HepG2 (cell line): ENCODE results near the gene IGFBP6. TPM values are rescaled to one million over a fixed set of nuclear protein-coding genes. Genes with fewer than 3 reads are reported as not detected.

ENCODE experiments used
- AGO1 ChIP-seq: fragments of 200-400 bp; formaldehyde crosslinking; IDR thresholded peaks from 2 replicates; pipeline ENCODE4 v1.6.1; 2017; ENCODE audit warnings: mild to moderate bottlenecking, low read depth, low read length, moderate library complexity; ENCODE audit not compliant: poor library complexity, severe bottlenecking
- FOXM1 ChIP-seq: sonication (generic); formaldehyde crosslinking; IDR thresholded peaks from 2 replicates; pipeline ENCODE4 v1.5.0; 2020; ENCODE audit warnings: missing genetic modification reagents
- IRX3 ChIP-seq: sonication (generic); formaldehyde crosslinking; IDR thresholded peaks from 2 replicates; pipeline ENCODE4 v1.8.1; 2023; ENCODE audit warnings: mild to moderate bottlenecking, low read depth, missing genetic modification reagents, borderline replicate concordance
- KDM3A ChIP-seq: IDR thresholded peaks from 2 replicates; pipeline ENCODE4 v1.6.1; 2018; ENCODE audit warnings: low read depth, missing compliant biosample characterization
- MTF1 ChIP-seq: sonication (generic); formaldehyde crosslinking; IDR thresholded peaks from 2 replicates; pipeline ENCODE4 v1.5.0; 2020; ENCODE audit warnings: missing genetic modification reagents
- MYNN ChIP-seq: sonication (generic); formaldehyde crosslinking; IDR thresholded peaks from 2 replicates; pipeline ENCODE4 v1.4.0; 2020; ENCODE audit warnings: mild to moderate bottlenecking, low read depth, missing genetic modification reagents
- NPAS2 ChIP-seq: sonication (generic); formaldehyde crosslinking; IDR thresholded peaks from 2 replicates; pipeline ENCODE4 v1.8.0; 2022; ENCODE audit warnings: mild to moderate bottlenecking, missing genetic modification reagents, borderline replicate concordance
- PHF21A ChIP-seq: sonication (generic); formaldehyde crosslinking; IDR thresholded peaks from 2 replicates; pipeline ENCODE4 v1.5.0; 2020; ENCODE audit warnings: mild to moderate bottlenecking, missing genetic modification reagents
- RBAK ChIP-seq: sonication (generic); formaldehyde crosslinking; IDR thresholded peaks from 2 replicates; pipeline ENCODE4 v1.5.1; 2020; ENCODE audit warnings: mild to moderate bottlenecking, missing genetic modification reagents
- RFXAP ChIP-seq: sonication (generic); formaldehyde crosslinking; IDR thresholded peaks from 2 replicates; pipeline ENCODE4 v1.4.0; 2020; ENCODE audit warnings: missing genetic modification reagents, borderline replicate concordance
- TCF7 ChIP-seq: sonication (generic); IDR thresholded peaks from 2 replicates; pipeline ENCODE4 v1.6.1; 2016; ENCODE audit warnings: antibody characterized with exemption, low read depth
- ZNF232 ChIP-seq: sonication (generic); formaldehyde crosslinking; IDR thresholded peaks from 2 replicates; pipeline ENCODE4 v1.4.0; 2020; ENCODE audit warnings: missing genetic modification reagents, borderline replicate concordance
- ZNF235 ChIP-seq: sonication (generic); formaldehyde crosslinking; IDR thresholded peaks from 2 replicates; pipeline ENCODE4 v1.8.1; 2023; ENCODE audit warnings: mild to moderate bottlenecking, missing genetic modification reagents, borderline replicate concordance
- ZNF318 ChIP-seq: sonication (generic); formaldehyde crosslinking; IDR thresholded peaks from 2 replicates; pipeline ENCODE4 v1.4.0; 2020; ENCODE audit warnings: mild to moderate bottlenecking, missing genetic modification reagents
- ZNF468 ChIP-seq: sonication (generic); formaldehyde crosslinking; IDR thresholded peaks from 2 replicates; pipeline ENCODE4 v1.8.0; 2022; ENCODE audit warnings: mild to moderate bottlenecking, moderate library complexity, missing genetic modification reagents
- ZNF510 ChIP-seq: sonication (generic); formaldehyde crosslinking; IDR thresholded peaks from 2 replicates; pipeline ENCODE4 v1.4.0; 2020; ENCODE audit warnings: low read depth, mild to moderate bottlenecking, missing genetic modification reagents
- ZNF720 ChIP-seq: sonication (generic); formaldehyde crosslinking; IDR thresholded peaks from 2 replicates; pipeline ENCODE4 v1.4.0; 2020; ENCODE audit warnings: missing genetic modification reagents
- polyA plus RNA-seq, 8 experiments: library from polyadenylated mRNA; depleted of rRNA in 3 of 8; stranded (reverse) in 7 of 8; unstranded in 1 of 8; fragments of >200 nt; fragmentation: Illumina TruSeq in 4 of 8; extraction: Trizol in 4 of 8; gene quantifications; 2 replicates each; pipeline versions ENCODE4 v1.2.1 to v1.2.3, GENCODE V29; 2011 to 2016; ENCODE audit warnings: low read depth in 4 of 8, missing spikeins in 1 of 8, mixed read lengths in 1 of 8; ENCODE audit not compliant: insufficient read depth in 1 of 8
- total RNA-seq, 5 experiments: library from RNA; depleted of rRNA; stranded (reverse); fragments of >200 nt; fragmentation: Illumina TruSeq; extraction: Trizol; gene quantifications; 2 replicates each; pipeline ENCODE4 v1.2.3, GENCODE V29; 2016; ENCODE audit warnings: low read depth in 1 of 5
- TF ChIP-seq, protein P1 (sequence below): sonication (generic); formaldehyde crosslinking; IDR thresholded peaks from 2 replicates; pipeline ENCODE4 v1.5.0; 2020; ENCODE audit warnings: mild to moderate bottlenecking, missing genetic modification reagents
- TF ChIP-seq, protein P2 (sequence below): sonication (generic); formaldehyde crosslinking; IDR thresholded peaks from 2 replicates; pipeline ENCODE4 v1.4.0; 2020; ENCODE audit warnings: mild to moderate bottlenecking, missing genetic modification reagents

Gene IGFBP6
- total and polyA plus RNA-seq, 2 of the 13 experiments (the other 11 are each of a cell fraction or from before 2014, with no cell fraction given): 3.9 to 25.2 TPM

- TF ChIP-seq ZNF720 (CRISPR knock-in tag) (no peak), IRX3 (CRISPR knock-in tag) (no peak), RBAK (CRISPR knock-in tag) (no peak), MTF1 (no peak), NPAS2 (CRISPR knock-in tag) (no peak), ZNF510 (CRISPR knock-in tag) (no peak), ZNF318 (CRISPR knock-in tag) (no peak), ZNF232 (CRISPR knock-in tag) (no peak), RFXAP (no peak), FOXM1 (CRISPR knock-in tag) (no peak), MYNN (CRISPR knock-in tag) (no peak), TCF7 (no peak), AGO1 (no peak), ZNF235 (CRISPR knock-in tag) (no peak), PHF21A (CRISPR knock-in tag) (peak; percentile 50; the same call in 1 of the 2 replicates), ZNF468 (CRISPR knock-in tag) (no peak), KDM3A (CRISPR knock-in tag) (no peak; the same call in 1 of the 2 replicates)
- TF ChIP-seq, protein P1, sequence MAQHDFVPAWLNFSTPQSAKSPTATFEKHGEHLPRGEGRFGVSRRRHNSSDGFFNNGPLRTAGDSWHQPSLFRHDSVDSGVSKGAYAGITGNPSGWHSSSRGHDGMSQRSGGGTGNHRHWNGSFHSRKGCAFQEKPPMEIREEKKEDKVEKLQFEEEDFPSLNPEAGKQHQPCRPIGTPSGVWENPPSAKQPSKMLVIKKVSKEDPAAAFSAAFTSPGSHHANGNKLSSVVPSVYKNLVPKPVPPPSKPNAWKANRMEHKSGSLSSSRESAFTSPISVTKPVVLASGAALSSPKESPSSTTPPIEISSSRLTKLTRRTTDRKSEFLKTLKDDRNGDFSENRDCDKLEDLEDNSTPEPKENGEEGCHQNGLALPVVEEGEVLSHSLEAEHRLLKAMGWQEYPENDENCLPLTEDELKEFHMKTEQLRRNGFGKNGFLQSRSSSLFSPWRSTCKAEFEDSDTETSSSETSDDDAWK: no peak
- TF ChIP-seq, protein P2, sequence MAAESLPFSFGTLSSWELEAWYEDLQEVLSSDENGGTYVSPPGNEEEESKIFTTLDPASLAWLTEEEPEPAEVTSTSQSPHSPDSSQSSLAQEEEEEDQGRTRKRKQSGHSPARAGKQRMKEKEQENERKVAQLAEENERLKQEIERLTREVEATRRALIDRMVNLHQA: no peak
Measured at GRCh38 chr12:53099071-53099882, 1.8 kb downstream of the IGFBP6 start (continued).
